GM12892 (cell line): ENCODE measurements around the gene BPIFB3.

Experiments used
- POLR2A ChIP-seq: IDR thresholded peaks from 2 replicates; pipeline ENCODE4 v1.6.1; 2011; ENCODE audit warnings: low read depth, low read length, control low read depth
- POLR2AphosphoS5 ChIP-seq: IDR thresholded peaks from 2 replicates; pipeline ENCODE4 v1.6.1; 2011; ENCODE audit warnings: low read depth, low read length, control low read depth
- TAF1 ChIP-seq: IDR thresholded peaks from 2 replicates; pipeline ENCODE4 v1.6.1; 2011; ENCODE audit warnings: low read depth, mild to moderate bottlenecking, control low read depth, low read length, borderline replicate concordance

DNA sequence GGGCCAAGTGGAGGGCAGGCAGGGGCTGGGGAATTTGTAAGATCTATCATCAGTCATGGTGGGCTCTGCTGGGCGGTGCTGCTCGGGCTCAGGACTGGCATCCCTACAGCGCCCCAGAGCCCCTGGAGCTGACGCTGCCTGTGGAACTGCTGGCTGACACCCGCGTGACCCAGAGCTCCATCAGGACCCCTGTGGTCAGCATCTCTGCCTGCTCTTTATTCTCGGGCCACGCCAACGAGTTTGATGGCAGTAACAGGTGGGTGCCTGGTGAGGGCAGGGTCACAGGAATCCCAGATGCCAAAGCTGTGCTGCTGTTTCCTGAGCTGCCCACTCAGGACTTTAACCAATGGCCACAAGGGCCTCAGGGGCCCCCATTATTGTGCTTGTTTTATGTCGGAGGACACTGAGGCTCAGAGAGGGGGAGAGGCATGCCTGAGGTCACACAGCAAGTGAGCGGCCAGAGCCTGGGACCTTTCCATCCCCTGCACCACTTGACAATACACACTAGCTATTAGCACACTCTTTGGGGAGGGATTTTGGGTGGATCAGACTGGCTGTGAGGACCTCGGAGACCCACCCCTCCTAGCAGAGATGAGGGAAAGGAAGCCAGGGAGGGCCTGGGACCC, 39.9 kb upstream of the BPIFB3 start:
- TF ChIP-seq POLR2AphosphoS5 (no peak), POLR2A (no peak), TAF1 (no peak)
